Measurements from ENCODE around the gene FBXO30.

FBXO30 gene, protein sequence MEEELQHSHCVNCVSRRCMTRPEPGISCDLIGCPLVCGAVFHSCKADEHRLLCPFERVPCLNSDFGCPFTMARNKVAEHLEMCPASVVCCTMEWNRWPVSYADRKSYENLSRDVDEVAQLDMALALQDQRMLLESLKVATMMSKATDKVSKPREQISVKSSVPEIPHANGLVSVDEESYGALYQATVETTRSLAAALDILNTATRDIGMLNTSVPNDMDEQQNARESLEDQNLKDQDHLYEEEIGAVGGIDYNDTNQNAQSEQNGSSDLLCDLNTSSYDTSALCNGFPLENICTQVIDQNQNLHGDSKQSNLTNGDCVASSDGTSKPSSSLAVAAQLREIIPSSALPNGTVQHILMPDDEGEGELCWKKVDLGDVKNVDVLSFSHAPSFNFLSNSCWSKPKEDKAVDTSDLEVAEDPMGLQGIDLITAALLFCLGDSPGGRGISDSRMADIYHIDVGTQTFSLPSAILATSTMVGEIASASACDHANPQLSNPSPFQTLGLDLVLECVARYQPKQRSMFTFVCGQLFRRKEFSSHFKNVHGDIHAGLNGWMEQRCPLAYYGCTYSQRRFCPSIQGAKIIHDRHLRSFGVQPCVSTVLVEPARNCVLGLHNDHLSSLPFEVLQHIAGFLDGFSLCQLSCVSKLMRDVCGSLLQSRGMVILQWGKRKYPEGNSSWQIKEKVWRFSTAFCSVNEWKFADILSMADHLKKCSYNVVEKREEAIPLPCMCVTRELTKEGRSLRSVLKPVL

GRCh38 chr6:145814501-145815308 lies at the start of gene FBXO30:
TSS of gene FBXO30 (minus strand) at chr6:145814795. CDS start at chr6:145806405, 8,390 bp downstream.
- peak; percentile 89 for DNase-seq

DNA sequence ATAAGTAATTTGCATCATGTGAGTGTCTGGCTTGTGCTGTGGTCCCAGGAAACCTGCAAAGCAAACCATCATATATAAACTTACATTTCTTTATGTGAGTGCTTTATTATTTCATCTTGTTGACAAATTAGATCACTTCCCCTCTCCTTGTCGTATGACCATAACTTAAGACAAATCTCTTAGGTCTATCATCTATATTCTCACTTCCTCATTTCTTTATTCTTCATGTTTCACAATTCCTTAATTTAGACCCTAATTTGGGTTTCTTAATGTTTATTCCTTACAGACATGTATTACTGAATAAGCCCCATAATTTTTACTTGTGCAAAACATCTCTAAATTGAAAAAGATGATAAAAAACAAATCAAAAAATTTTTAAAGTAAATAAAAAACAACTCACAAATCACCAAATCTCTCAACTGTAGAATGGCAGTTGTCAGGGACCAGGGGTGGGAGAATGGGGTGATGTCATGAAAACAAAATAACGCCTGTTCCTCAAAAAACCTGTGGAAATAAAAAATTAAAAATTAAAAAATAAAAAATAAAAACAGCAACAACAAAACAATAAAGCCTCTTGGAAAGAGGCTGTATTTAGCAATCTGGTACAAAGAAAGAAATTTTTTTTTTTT lies 49.5 kb upstream of the FBXO30 start:
- DNase-seq, result no peak

GRCh38 chr6:145863366-145863765 lies 48.8 kb upstream of the FBXO30 start:
- no peak for DNase-seq

DNA sequence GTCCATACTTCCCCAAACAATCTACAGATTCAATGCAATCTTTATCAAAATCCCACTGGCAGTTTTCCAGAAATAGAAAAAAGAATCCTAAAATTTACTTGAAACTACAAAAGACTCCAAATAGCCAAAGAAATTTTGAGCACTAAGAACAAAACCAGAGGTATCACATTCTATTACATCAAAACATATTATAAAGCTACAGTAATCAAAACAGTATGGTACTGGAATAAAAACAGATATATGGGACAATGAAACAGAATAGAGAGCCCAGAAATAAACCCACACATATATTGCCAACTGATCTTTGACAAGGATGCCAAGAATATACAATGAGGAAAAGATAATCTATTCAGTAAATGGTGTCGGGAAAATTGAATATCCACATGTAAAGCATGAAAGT lies 46.0 kb upstream of the FBXO30 start:
- no peak for DNase-seq

DNA sequence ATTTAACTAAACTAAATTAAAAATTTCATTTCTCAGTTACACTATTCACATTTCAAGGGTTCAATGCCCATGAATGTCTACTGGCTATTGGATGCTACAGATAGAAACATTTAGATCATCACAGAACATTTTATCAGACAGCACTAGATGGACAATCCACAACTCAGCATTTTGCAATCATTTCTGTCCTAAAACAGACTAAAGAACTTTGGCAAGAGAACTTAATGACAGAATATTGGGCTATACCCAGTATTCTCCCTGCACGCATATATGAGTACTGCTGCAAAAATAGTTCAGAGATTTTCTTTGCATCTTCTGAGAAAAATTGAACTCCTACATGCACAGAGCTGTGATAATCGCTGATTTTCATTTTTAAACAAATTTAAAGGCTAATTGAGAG lies 36.1 kb upstream of the FBXO30 start:
- DNase-seq, result no peak

DNA sequence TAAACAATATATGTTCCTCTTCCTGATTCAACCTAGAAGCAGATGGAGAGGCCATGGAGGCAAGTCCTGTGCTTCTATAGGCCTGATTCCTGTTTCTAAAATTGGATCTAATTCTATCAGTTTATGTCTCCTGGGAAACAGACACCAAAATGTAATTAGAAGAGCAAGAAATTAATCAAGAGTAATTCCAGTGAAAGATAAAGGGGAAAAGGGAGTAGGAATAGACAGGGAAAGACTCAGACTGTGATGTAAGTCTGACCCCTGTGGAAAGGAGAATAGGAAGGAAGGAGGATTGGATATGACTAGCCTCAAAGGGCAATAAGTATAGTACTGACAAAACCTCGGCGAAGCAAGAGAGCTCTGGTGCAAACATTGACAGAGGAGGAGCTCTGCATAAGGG lies 33.9 kb upstream of the FBXO30 start:
- no peak for DNase-seq

GRCh38 chr6:145845557-145845956 lies 31.0 kb upstream of the FBXO30 start:
- no peak for DNase-seq

DNA sequence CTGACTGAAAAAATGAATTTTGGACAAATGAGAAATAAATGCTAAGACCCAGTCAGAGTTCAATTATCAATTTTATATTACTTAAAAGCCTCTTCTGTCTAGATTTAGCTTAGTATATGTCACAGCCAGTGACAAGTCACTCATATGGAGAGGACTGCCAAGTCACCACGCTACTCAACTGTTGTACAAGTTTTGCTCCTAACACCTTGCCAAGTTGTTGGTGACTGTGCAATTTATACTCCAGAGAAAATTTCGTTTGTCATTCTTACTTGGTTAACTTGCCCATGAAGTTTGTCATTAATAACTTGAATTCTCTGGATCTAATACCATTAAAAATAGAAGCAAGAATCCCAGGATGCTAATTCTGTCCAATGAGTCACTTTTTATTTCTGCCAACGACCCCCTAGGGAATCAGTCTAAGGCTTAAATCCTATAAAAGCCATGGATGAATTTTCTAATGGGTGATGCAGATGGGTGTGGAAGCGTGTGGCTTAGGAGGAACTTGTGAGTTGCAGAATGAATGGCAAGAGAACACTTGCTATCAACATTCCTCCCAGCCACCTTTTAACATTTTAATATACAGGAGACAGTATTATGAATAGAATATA lies 30.4 kb upstream of the FBXO30 start:
- DNase-seq, result no peak

- DNase-seq, result no peak
Observed at GRCh38 chr6:145842693-145843546, 28.3 kb upstream of the FBXO30 start.

DNA sequence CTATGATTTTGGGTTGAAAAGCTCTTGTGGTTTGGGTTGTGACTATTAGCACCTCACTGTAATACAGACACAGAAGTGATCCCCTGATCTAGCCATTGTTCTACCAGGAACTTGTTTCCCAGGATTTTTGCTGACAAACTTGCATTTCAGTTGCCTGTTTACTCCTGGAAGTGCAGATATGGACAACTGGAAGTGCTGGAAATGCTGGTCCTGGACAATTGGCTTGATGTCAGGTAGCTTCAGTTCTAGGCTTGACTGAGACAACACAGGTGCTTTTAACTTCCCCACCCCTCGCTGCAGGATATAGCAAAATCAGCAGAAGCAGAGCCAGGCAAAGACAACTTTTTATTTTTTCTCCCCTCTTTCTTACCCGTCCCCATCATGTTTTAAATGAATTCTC lies 27.1 kb upstream of the FBXO30 start:
- DNase-seq, result no peak

- DNase-seq, result no peak
Observed at GRCh38 chr6:145839653-145840052, 25.1 kb upstream of the FBXO30 start.

GRCh38 chr6:145838305-145838704 lies 23.7 kb upstream of the FBXO30 start:
- no peak for DNase-seq

DNA sequence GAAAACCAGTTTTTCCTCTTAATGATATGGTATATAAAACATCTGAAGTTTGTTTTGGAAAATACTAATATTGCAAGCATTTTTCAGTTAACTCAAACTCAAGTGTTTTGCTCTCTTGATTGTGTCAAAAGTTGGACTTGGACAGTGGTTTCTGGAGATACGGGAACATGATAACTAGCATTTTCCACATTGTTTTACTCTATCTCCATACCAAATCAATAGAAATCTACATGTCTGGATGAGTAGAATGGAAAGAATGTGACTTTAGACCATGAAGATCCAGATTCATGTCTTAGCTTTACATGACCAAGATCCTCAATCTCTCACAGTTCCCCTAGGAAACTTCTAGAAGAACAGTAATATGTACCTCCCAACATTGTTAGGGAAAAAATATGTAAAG lies 22.2 kb upstream of the FBXO30 start:
- DNase-seq, result no peak

DNA sequence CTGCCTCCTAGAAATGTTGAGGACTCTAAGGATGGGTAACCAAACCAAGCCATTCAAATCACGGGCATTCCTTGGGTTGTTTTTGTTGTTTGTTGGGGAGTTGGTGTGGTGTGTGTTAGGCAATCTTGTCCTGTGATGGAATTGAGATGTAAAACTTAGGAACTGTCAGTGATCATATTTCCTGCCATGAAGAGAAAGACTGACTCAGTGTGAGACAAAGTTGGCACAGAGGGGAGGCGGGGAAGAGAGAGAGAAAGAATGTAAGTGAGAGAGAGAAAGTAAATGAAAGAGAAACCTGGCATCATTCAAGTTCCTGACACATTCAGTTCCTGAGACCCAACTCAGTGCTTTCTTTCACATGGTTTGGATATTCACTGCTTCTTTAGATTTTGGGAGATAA lies 21.6 kb upstream of the FBXO30 start:
- no peak for DNase-seq

- no peak for DNase-seq
Observed at GRCh38 chr6:145830612-145831011, 16.0 kb upstream of the FBXO30 start.

GRCh38 chr6:145829950-145830349 lies 15.4 kb upstream of the FBXO30 start:
- DNase-seq, result no peak

DNA sequence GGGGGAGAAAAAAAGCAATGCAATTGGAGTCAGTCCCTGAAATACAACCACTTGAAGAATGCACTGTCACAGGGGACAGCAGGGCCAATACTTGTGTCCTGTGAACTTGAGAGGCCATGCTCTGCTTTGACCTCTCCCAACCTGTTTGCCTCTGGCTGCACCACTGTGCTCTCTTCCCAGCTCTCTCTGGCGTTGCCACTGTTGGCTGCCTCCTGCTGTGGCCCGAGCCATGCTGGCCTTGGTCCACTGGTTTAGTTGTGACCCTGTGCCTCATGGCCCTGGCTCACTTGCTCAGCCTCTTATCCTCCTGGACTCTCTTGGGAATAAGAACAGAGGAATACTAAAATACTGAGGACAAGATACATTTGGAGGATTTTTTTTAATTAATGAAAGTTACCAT lies 14.5 kb upstream of the FBXO30 start:
- DNase-seq, result no peak

DNA sequence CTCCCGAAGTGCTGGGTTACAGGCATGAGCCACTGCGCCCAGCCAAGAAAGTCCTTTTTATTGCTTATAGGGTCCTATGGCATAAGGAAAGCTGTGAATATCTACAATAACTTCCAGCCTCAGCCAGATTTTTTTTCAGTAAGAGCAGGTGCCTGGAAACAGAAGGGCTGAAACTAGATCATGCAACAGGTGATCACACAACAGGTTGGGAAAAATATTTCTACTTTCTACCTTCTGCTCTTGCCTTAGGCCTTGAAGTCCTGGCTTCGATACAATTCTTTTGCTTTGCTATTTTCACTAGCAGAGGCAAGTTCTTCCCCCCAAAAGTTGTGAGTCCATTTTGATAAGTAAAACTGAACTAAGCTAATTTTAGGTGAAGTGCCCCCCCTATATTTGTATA lies 9.7 kb upstream of the FBXO30 start:
- DNase-seq, result no peak

GRCh38 chr6:145823328-145823944 lies 8.8 kb upstream of the FBXO30 start:
- no peak for DNase-seq

- DNase-seq, result no peak
Observed at GRCh38 chr6:145822456-145822855, 7.9 kb upstream of the FBXO30 start.

GRCh38 chr6:145819994-145820393 lies 5.4 kb upstream of the FBXO30 start:
- DNase-seq, result no peak

All from stimulated activated CD8-positive, alpha-beta memory T cell treated with anti-CD3 and anti-CD28 coated beads, Interleukin-4, amount 100 ng/mL, for 48 hours (primary cell).